Measurements from ENCODE around the gene SERPINA10.

Gene SERPINA10, protein sequence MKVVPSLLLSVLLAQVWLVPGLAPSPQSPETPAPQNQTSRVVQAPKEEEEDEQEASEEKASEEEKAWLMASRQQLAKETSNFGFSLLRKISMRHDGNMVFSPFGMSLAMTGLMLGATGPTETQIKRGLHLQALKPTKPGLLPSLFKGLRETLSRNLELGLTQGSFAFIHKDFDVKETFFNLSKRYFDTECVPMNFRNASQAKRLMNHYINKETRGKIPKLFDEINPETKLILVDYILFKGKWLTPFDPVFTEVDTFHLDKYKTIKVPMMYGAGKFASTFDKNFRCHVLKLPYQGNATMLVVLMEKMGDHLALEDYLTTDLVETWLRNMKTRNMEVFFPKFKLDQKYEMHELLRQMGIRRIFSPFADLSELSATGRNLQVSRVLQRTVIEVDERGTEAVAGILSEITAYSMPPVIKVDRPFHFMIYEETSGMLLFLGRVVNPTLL

DNA sequence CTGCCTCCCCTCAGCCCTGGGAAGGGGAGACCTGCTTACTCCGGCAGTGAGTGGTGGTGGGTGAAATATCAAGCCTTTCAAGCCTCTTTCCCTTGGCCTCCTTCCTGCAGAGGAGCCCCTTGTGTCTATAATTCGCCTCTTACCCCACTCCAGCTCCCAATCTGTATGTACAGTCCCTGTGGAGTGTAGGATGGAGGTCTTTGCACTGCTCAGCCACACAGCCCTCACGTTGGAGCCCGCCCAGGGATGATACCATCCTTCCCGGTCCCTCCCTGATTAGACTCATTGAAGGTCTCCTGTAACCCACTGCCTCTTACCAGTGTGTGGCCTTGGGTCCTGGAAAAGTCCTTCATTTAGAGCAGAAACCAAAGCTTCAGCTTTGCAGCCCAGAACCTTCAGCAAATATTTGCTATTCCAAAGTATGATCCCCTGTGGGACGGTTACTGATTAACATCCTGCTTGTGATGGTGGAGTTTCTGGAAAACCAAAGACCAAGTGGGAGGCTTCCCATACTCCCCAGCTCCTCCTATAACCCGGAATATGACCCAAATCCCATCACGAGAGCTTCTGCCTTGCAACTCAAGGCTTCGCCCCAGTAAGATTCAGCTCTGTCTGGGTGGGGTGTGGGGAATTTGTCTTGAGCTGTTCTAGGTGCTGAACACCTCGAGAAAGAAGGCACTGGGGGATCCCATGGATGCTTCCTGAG, at the start of gene SERPINA10:
Gene SERPINA10 (minus strand): TSS at position 397 of the 706 bp plus-strand sequence. CDS start 2,675 bp downstream, outside the sequence.
- TF ChIP-seq, protein P1, sequence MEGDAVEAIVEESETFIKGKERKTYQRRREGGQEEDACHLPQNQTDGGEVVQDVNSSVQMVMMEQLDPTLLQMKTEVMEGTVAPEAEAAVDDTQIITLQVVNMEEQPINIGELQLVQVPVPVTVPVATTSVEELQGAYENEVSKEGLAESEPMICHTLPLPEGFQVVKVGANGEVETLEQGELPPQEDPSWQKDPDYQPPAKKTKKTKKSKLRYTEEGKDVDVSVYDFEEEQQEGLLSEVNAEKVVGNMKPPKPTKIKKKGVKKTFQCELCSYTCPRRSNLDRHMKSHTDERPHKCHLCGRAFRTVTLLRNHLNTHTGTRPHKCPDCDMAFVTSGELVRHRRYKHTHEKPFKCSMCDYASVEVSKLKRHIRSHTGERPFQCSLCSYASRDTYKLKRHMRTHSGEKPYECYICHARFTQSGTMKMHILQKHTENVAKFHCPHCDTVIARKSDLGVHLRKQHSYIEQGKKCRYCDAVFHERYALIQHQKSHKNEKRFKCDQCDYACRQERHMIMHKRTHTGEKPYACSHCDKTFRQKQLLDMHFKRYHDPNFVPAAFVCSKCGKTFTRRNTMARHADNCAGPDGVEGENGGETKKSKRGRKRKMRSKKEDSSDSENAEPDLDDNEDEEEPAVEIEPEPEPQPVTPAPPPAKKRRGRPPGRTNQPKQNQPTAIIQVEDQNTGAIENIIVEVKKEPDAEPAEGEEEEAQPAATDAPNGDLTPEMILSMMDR (IDR thresholded peaks at IDR 0.05; ENCODE audit: low read depth, low read length, missing control alignments), result no peak
- no peak within 1 kb of the TSS for H3K4me3 ChIP-seq (ENCODE audit: low read depth, low read length)
- no peak for DNase-seq (ENCODE audit: low read depth)

DNA sequence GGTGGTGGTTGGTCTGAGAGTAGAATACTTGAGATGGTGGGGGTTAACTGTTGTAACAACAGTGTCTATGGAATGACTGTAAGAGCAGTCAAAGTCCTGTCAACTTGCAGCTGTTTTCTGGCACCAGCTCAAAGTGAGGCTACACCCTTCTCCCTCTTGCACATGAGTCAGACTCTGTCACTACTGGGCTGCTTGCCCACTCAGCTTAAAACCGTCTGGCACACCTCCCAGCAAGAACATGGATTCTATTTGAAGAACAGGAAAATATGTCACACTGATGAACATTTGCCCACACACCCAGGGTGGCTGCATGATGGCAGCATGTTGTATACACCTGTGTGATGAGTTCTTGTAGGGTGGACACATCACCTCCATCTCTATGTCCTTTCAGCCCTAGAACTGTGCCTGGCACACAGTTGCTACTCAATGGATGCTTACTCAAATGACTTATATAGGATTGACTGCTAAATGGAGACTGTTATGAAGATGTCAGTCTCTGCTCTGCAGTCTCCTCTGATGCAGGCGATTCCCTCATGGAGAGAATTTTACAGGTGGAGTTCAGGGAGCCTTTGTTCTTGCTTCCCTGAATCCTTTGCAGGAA, 49.4 kb upstream of the SERPINA10 start:
- no peak for DNase-seq (ENCODE audit: low read depth)
- no peak overlapping the region for H3K4me3 ChIP-seq (ENCODE audit: low read depth, low read length)
- TF ChIP-seq, protein P1 (IDR thresholded peaks at IDR 0.05; ENCODE audit: low read depth, low read length, missing control alignments), result no peak

DNA sequence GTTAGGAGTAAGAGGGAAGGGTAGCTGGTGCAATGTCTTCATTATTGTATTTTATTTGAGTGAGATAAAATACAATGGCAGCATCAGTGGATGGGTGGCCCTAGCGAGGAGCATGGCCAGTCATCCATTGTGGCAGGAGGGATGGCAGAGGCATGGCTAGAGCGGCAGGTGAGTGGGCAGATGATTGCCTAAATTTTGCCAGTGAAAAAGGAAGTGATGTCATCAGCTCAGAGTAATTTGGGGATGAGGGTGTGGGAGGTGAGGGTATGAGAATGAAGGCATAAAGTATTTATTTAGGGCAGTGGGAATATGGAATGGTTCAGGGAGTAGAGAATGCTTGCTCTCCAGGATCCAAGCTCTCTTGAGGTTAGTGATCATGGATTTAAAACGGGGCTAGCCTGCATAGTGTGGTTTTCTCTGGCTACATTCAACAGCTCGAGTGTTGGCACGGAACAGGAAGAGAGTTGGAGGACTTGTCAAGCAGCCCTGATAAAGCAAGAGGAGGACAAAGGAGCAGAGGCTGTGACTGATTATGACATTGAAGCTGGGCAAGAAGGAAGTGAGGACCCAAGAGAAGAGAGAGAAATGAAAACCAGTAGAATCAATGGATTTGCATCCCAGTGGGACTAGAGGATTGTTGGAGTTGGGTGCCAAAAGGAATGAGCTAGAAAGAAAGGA, 48.7 kb upstream of the SERPINA10 start:
- no peak for DNase-seq (ENCODE audit: low read depth)
- H3K4me3 ChIP-seq (ENCODE audit: low read depth, low read length), result no peak overlapping the region
- TF ChIP-seq, protein P1 (IDR thresholded peaks at IDR 0.05; ENCODE audit: low read depth, low read length, missing control alignments), result no peak

DNA sequence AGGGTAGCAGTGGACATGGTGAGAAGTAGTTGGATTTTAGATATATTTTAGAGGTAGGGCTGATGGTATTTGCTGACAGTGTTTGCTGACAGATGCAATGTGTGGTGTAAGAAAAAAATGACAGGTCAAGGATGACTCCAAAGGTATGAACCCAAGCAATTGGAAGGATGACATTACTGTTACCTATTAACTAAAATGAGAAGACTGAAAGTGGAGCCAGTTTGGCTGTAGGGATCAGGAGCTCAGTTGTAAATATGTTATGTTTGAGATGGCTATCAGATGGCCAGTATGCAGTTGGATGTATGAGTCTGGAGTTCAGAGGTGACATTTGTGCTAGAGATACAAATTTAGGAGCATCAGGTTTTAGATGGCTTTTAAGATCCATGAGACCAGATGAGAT, 47.5 kb upstream of the SERPINA10 start:
- DNase-seq (ENCODE audit: low read depth), result no peak
- TF ChIP-seq, protein P1 (IDR thresholded peaks at IDR 0.05; ENCODE audit: low read depth, low read length, missing control alignments), result no peak
- no peak overlapping the region for H3K4me3 ChIP-seq (ENCODE audit: low read depth, low read length)

DNA sequence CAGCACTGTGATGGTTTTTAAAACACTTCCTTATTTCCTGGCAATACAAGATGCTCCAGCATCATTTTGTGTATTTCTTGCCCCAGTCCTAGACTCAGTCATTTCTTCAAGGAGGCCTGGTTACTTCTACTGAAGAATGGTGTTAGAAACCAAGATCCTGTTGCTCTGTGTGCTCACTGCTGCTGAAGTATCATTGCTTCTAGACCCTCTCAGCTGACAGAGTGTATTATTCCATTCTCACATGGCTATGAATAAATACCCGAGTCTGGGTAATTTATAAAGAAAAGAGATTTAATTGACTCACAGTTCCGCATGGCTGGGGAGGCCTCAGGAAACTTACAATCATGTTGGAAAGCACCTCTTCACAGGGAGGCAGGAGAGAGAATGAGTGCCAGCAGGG, 45.0 kb upstream of the SERPINA10 start:
- DNase-seq (ENCODE audit: low read depth), result no peak
- TF ChIP-seq, protein P1 (IDR thresholded peaks at IDR 0.05; ENCODE audit: low read depth, low read length, missing control alignments), result no peak
- no peak overlapping the region for H3K4me3 ChIP-seq (ENCODE audit: low read depth, low read length)

DNA sequence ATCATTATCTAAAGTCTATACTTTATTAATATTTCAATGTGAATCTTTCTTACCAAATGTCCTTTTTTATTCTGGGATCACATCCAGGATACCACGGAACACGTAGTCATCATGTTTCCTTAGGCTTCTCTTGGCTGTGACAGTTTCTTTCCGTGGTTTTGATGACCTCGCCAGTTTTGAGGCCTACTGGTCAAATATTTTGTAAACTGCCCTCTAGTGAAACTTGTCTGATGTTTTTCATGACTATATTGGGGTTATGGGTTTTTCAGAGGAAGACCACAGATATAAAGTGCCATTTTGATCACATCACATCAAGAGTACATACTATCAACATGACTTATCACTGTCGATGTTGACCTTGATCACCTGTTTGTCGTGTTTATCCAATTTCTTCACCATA, 44.2 kb upstream of the SERPINA10 start:
- TF ChIP-seq, protein P1 (IDR thresholded peaks at IDR 0.05; ENCODE audit: low read depth, low read length, missing control alignments), result no peak
- H3K4me3 ChIP-seq (ENCODE audit: low read depth, low read length), result no peak overlapping the region
- no peak for DNase-seq (ENCODE audit: low read depth)

All from GM12864 (cell line).